A549 (cell line): ENCODE results near the gene NRSN1. TPM values are rescaled to one million over a fixed set of nuclear protein-coding genes. Genes with fewer than 3 reads are reported as not detected.

ENCODE experiments used
- ATAC-seq, 2 experiments: fragments of 200-7000 bp in 1 of 2; fragments of >200 bp in 1 of 2; cut with Nextera tagmentation in 1 of 2; cut with Tn5 transposase in 1 of 2; 3 replicates each; pipeline versions ENCODE4 v1.8.0 to v1.9.1; 2018 to 2020; ENCODE audit warnings: mild to moderate bottlenecking in 1 of 2, moderate library complexity in 1 of 2
- CTCF ChIA-PET: fragments of 300-600 bp; sonication (Branson Sonifier 250); formaldehyde crosslinking; extraction: SDS; loops from one replicate; lab custom pipeline; 2021; ENCODE audit warnings: antibody characterized with exemption, inconsistent platforms; lab: Yijun Ruan, JAX
- POLR2A ChIA-PET: fragments of 350-600 bp; formaldehyde crosslinking; extraction: SDS; loops from one replicate; lab custom pipeline; 2021; ENCODE audit warnings: antibody characterized with exemption, inconsistent platforms; lab: Yijun Ruan, JAX
- DNase-seq, 2 experiments: peaks; one replicate each; pipeline versions ENCODE4 v3.0.0 to v3.0.0-alpha.2; 2011 to 2016; ENCODE audit warnings: low read depth in 1 of 2, low spot score in 1 of 2
- FAIRE-seq: peaks from 2 replicates; lab custom pipeline; 2011; peaks lifted over from hg19 to GRCh38; lab: Jason Lieb, UNC
- H3K27ac ChIP-seq, 2 experiments: fragments of >200 bp; sonication (Bioruptor Twin); formaldehyde crosslinking; 3 replicates each; pipeline ENCODE4 v1.5.1; 2016 to 2017
- H3K4me1 ChIP-seq: fragments of >200 bp; sonication (Bioruptor Twin); formaldehyde crosslinking; 3 replicates; pipeline ENCODE4 v1.6.1; 2016
- H3K4me2 ChIP-seq: fragments of >200 bp; sonication (Bioruptor Twin); formaldehyde crosslinking; 3 replicates; pipeline ENCODE4 v1.6.1; 2016
- H3K4me3 ChIP-seq: fragments of >200 bp; sonication (Bioruptor Twin); formaldehyde crosslinking; 3 replicates; pipeline ENCODE4 v1.5.1; 2016
- H3K9me3 ChIP-seq: fragments of >200 bp; sonication (Bioruptor Twin); formaldehyde crosslinking; 3 replicates; pipeline ENCODE4 v1.6.1; 2016
- ATOH8 ChIP-seq: fragments of 250-450 bp; sonication (Bioruptor Pico); IDR thresholded peaks from 2 replicates; pipeline ENCODE4 v1.5.0; 2020; ENCODE audit warnings: low read depth, mild to moderate bottlenecking, moderate library complexity
- CEBPB ChIP-seq, 2 experiments: fragments of >200 bp in 1 of 2; sonication (Bioruptor Twin) in 1 of 2; formaldehyde crosslinking in 1 of 2; IDR thresholded peaks; 2 replicates each; pipeline ENCODE4 v1.6.1; 2012 to 2016
- CTCF ChIP-seq: fragments of >200 bp; sonication (Bioruptor Twin); formaldehyde crosslinking; IDR thresholded peaks from 3 replicates; pipeline ENCODE4 v1.5.1; 2016
- EHF ChIP-seq: fragments of 250-450 bp; sonication (Bioruptor Pico); IDR thresholded peaks from 2 replicates; pipeline ENCODE4 v1.5.0; 2020; ENCODE audit warnings: mild to moderate bottlenecking
- ELK1 ChIP-seq: fragments of 150-350 bp; IDR thresholded peaks from 2 replicates; pipeline ENCODE4 v1.6.1; 2014; ENCODE audit warnings: low read depth, mild to moderate bottlenecking, low read length
- EP300 ChIP-seq, 2 experiments: fragments of >200 bp; sonication (Bioruptor Twin); formaldehyde crosslinking; IDR thresholded peaks; 2 replicates in 1 of 2; 3 replicates in 1 of 2; pipeline ENCODE4 v1.6.1; 2016 to 2017
- ESRRA ChIP-seq: fragments of 150-350 bp; IDR thresholded peaks from 2 replicates; pipeline ENCODE4 v1.6.1; 2014; ENCODE audit warnings: mild to moderate bottlenecking, low read length, borderline replicate concordance
- FOXS1 ChIP-seq: fragments of 250-450 bp; sonication (Bioruptor Pico); IDR thresholded peaks from 2 replicates; pipeline ENCODE4 v1.5.0; 2020; ENCODE audit warnings: mild to moderate bottlenecking, moderate library complexity
- HOXB13 ChIP-seq: fragments of 250-450 bp; sonication (Bioruptor Pico); IDR thresholded peaks from 2 replicates; pipeline ENCODE4 v1.5.0; 2020; ENCODE audit warnings: low read depth, mild to moderate bottlenecking, moderate library complexity
- JUN ChIP-seq, 2 experiments: fragments of >200 bp; sonication (Bioruptor Twin); formaldehyde crosslinking; IDR thresholded peaks; 2 replicates in 1 of 2; 3 replicates in 1 of 2; pipeline ENCODE4 v1.6.1; 2016 to 2017
- JUNB ChIP-seq: fragments of >200 bp; sonication (Bioruptor Twin); formaldehyde crosslinking; IDR thresholded peaks from 2 replicates; pipeline ENCODE4 v1.6.1; 2016
- MAFK ChIP-seq: fragments of 450-650 bp; IDR thresholded peaks from 2 replicates; pipeline ENCODE4 v1.6.1; 2014; ENCODE audit not compliant: partially characterized antibody
- MAX ChIP-seq: IDR thresholded peaks from 2 replicates; pipeline ENCODE4 v1.6.1; 2012
- PHF8 ChIP-seq: fragments of 200-600 bp; sonication (generic); IDR thresholded peaks from 2 replicates; pipeline ENCODE4 v1.6.1; 2016; ENCODE audit warnings: low read depth, mild to moderate bottlenecking, antibody characterized with exemption, moderate library complexity, borderline replicate concordance
- POLR2A ChIP-seq: IDR thresholded peaks from 2 replicates; pipeline ENCODE4 v1.6.1; 2012; ENCODE audit warnings: mild to moderate bottlenecking, low read length
- RARB ChIP-seq: fragments of 250-450 bp; sonication (Bioruptor Pico); IDR thresholded peaks from 2 replicates; pipeline ENCODE4 v1.8.0; 2021; ENCODE audit warnings: mild to moderate bottlenecking, moderate library complexity
- SMC3 ChIP-seq: fragments of >200 bp; sonication (Bioruptor Twin); formaldehyde crosslinking; IDR thresholded peaks from 3 replicates; pipeline ENCODE4 v1.6.1; 2018; ENCODE audit warnings: inconsistent platforms
- TFCP2L1 ChIP-seq: fragments of 250-450 bp; sonication (Bioruptor Pico); IDR thresholded peaks from 2 replicates; pipeline ENCODE4 v1.5.0; 2021; ENCODE audit warnings: mild to moderate bottlenecking
- TP53 ChIP-seq: fragments of 250-450 bp; sonication (Bioruptor Pico); IDR thresholded peaks from 2 replicates; pipeline ENCODE4 v1.5.0; 2021; ENCODE audit warnings: mild to moderate bottlenecking, moderate library complexity
- USF2 ChIP-seq: fragments of 450-650 bp; IDR thresholded peaks from 2 replicates; pipeline ENCODE4 v1.6.1; 2014; ENCODE audit warnings: antibody characterized with exemption
- ZC3H11A ChIP-seq: fragments of 450-650 bp; IDR thresholded peaks from 2 replicates; pipeline ENCODE4 v1.6.1; 2014; ENCODE audit warnings: antibody characterized with exemption, mild to moderate bottlenecking
- ZNF302 ChIP-seq: fragments of 250-450 bp; sonication (Bioruptor Pico); IDR thresholded peaks from 2 replicates; pipeline ENCODE4 v1.9.0; 2021; ENCODE audit warnings: inconsistent platforms, mild to moderate bottlenecking, moderate library complexity
- ZSCAN20 ChIP-seq: fragments of 250-450 bp; sonication (Bioruptor Pico); IDR thresholded peaks from 2 replicates; pipeline ENCODE4 v1.8.0; 2022; ENCODE audit warnings: mild to moderate bottlenecking, moderate library complexity
- WGBS: methylation state at CpG from one replicate; pipeline ENCODE4 v1.1.6; 2017; ENCODE audit errors: missing lambda C conversion rate; 5-methylcytosine and 5-hydroxymethylcytosine counted together
- polyA plus RNA-seq, 4 experiments: library from polyadenylated mRNA; depleted of rRNA in 3 of 4; stranded (reverse); fragments of >200 nt; fragmentation: RNase III in 1 of 4; extraction: RNeasy Plus Mini Kit Qiagen cat#74134 plus additional on column Dnase treatment in 1 of 4; gene quantifications; 2 replicates in 3 of 4; 3 replicates in 1 of 4; pipeline ENCODE4 v1.2.3, GENCODE V29; 2011 to 2017

NRSN1 gene
- polyA plus RNA-seq, 2 of the 4 experiments (the other 2 are of a cell fraction): not detected

GRCh38 chr6:24149296-24149695 lies 23.3 kb downstream of the NRSN1 start:
- CTCF ChIA-PET: no interaction called here
- TF ChIP-seq SMC3 (no peak), POLR2A (no peak)
- H3K27ac ChIP-seq: no peak overlapping the region

GRCh38 chr6:24149836-24150235 lies 23.8 kb downstream of the NRSN1 start:
- no peak for FAIRE-seq
- 11% methylated on average over 3 of the region's 3 CpGs for WGBS
- H3K4me2 ChIP-seq: no peak overlapping the region
- ATAC-seq: no peak
- POLR2A ChIA-PET: no interaction called here
- H3K9me3 ChIP-seq: no peaks in the 10 kb centered on the region
- DNase-seq: no peak
- no peak overlapping the region for H3K4me3 ChIP-seq
- H3K4me1 ChIP-seq: no peaks in the 10 kb centered on the region
- no peak overlapping the region for H3K27ac ChIP-seq
- CTCF ChIA-PET: no interaction called here
- no peak for TF ChIP-seq CEBPB (IDR thresholded peaks at IDR 0.05)
- no peak for TF ChIP-seq JUNB
- TF ChIP-seq ZC3H11A: no peak
- no peak for TF ChIP-seq MAX
- TF ChIP-seq RARB (CRISPR knock-in tag): no peak

More at GRCh38 chr6:24149296-24149695, 23.3 kb downstream of the NRSN1 start:
- POLR2A ChIA-PET: no interaction called here
- DNase-seq: no peak
- ATAC-seq: no peak
- no peak for FAIRE-seq
- Histone ChIP-seq H3K4me2 (no peak overlapping the region), H3K9me3 (no peaks in the 10 kb centered on the region), H3K4me3 (no peak overlapping the region), H3K4me1 (no peaks in the 10 kb centered on the region)

GRCh38 chr6:24152014-24152413 lies 26.0 kb downstream of the NRSN1 start:
- ChIA-PET POLR2A (no interaction called here), CTCF (no interaction called here)
- no peak for ATAC-seq
- H3K4me1 ChIP-seq: no peaks in the 10 kb centered on the region
- TF ChIP-seq TP53 (CRISPR knock-in tag): no peak
- TF ChIP-seq ESRRA: no peak
- no peak for TF ChIP-seq ATOH8
- no peak for TF ChIP-seq TFCP2L1
- TF ChIP-seq ZC3H11A: no peak
- no peak for TF ChIP-seq JUN (IDR thresholded peaks at IDR 0.05)
- no peak for TF ChIP-seq ELK1
- TF ChIP-seq CTCF: no peak
- TF ChIP-seq MAFK: no peak
- TF ChIP-seq USF2: no peak
- TF ChIP-seq ZSCAN20: no peak
- no peak for TF ChIP-seq POLR2A
- TF ChIP-seq EP300 (IDR thresholded peaks at IDR 0.05): no peak
- TF ChIP-seq EHF: no peak
- TF ChIP-seq PHF8: no peak
- no peak for TF ChIP-seq MAX
- TF ChIP-seq ZNF302: no peak
- TF ChIP-seq FOXS1 (CRISPR knock-in tag): no peak
- no peak for TF ChIP-seq HOXB13
- H3K9me3 ChIP-seq: no peaks in the 10 kb centered on the region
- DNase-seq: no peak
- WGBS: 57% methylated on average over 1 of the region's 1 CpG
- no peak overlapping the region for H3K4me2 ChIP-seq
- no peak for FAIRE-seq
- H3K27ac ChIP-seq: no peak overlapping the region
- H3K4me3 ChIP-seq: no peak overlapping the region
